GM19025 (cell line): ENCODE results near the gene CYP26C1.

Experiments
- ATAC-seq: cut with Tn5 transposase; IDR thresholded peaks from one replicate; pipeline ENCODE4 v1.9.1; 2021; ENCODE audit warnings: mild to moderate bottlenecking, low read depth, moderate library complexity; ENCODE audit not compliant: unreplicated experiment

Gene CYP26C1, protein sequence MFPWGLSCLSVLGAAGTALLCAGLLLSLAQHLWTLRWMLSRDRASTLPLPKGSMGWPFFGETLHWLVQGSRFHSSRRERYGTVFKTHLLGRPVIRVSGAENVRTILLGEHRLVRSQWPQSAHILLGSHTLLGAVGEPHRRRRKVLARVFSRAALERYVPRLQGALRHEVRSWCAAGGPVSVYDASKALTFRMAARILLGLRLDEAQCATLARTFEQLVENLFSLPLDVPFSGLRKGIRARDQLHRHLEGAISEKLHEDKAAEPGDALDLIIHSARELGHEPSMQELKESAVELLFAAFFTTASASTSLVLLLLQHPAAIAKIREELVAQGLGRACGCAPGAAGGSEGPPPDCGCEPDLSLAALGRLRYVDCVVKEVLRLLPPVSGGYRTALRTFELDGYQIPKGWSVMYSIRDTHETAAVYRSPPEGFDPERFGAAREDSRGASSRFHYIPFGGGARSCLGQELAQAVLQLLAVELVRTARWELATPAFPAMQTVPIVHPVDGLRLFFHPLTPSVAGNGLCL

DNA sequence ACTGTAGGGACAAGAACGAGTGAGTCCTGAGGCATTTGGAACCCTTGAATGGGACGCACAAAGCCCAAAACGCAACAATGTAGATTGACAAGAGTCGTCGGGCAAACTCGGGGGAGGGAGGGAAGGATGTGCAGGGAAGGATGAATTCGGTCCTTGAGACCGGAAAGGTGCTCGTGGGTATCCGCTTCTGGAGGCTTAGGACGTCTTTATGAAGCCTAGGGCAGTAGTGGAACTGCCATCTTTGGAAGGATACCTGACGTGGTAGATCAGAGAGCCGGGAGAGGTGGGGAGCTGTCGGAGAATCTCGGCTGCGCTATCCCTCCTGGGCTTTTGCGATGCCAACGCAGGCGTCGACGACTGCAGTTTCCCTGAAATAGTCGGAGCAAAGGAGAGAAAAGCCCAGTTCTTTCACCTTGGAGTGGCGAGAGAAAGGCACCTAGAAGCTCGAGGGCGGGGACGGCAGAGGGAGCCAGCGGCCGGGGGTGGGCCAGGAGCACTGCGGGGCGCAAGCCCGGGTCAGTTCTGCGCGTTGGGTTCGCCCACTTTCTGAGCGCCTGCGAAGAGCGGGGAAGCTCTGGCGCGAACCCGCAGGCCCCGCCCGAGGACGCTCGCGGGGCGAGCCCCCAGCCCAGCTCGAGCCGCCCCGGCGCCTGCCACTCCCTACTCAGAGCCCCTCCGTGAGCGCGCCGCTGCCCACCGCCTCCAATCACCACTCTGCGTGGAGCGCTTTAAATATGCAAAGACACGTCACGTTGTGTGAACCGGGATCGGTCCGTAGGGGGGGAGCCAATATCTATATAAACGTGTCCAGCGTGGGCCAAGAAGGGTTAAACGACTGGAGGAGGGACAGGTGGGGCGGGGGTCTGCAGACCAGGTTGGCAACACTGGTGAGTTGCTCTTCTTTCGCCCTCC, at the start of gene CYP26C1:
CYP26C1 (plus strand) TSS at position 824 of the 912 bp plus-strand sequence. CDS start 466 bp downstream, outside the sequence.
- no peak for ATAC-seq

- ATAC-seq = no peak
Observed at GRCh38 chr10:93015722-93016121, 44.9 kb upstream of the CYP26C1 start.

GRCh38 chr10:93023013-93023650, 37.5 kb upstream of the CYP26C1 start:
- no peak for ATAC-seq

DNA sequence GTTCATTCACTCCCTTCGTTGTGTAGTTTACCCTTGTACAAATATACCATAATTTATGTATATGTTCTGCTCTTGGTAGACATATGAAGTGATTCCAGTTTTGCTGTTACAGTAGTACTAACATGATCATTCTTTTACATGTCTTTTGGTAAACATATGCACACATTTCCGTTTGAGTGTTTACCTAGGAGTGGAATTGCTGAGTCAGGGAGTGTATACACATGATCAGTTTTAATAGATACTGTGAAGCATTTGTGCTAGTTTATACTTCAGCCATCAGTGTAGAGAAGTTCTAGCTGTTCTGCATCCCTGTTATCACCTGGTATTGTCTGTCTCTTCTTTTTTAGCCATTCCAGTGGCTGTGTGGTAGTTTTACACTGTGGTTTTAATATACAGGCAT, 34.5 kb upstream of the CYP26C1 start:
- ATAC-seq = no peak

DNA sequence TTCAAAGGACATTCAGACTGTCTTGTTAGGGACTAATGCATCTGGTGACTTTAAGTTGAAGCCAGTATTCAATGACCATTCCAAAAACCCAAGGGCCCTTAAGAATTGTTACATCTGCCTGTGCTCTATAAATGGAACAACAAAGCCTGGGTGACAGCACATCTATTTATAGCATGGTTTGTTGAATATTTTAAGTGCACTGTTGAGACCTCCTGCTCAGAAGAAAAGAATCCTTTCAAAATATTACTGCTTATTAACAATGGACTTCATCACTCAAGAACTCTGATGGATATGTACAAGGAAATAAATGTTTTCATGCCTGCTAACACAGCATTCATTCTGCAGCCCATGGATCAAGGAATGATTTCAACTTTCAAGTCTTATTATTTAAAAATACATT, 33.1 kb upstream of the CYP26C1 start:
- no peak for ATAC-seq

DNA sequence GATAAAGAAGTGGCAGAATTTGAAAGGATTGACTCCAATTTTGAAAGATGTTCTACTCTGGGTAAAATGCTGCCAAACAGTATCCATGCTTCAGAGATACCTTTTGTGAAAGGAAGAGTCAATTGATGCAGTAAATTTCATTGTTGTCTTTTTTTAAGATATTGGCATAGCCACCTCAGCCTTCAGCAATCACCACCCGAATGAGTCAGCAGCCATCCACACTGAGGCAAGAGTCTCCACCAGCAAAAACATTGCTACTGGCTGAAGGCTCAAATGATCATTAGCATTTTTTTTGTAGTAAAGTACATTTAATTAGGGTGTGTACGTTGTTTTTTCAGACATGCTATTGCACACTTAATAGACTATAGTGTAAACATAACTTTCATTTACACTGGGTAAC, 31.7 kb upstream of the CYP26C1 start:
- ATAC-seq = no peak

GRCh38 chr10:93030409-93030808, 30.2 kb upstream of the CYP26C1 start:
- ATAC-seq = no peak

DNA sequence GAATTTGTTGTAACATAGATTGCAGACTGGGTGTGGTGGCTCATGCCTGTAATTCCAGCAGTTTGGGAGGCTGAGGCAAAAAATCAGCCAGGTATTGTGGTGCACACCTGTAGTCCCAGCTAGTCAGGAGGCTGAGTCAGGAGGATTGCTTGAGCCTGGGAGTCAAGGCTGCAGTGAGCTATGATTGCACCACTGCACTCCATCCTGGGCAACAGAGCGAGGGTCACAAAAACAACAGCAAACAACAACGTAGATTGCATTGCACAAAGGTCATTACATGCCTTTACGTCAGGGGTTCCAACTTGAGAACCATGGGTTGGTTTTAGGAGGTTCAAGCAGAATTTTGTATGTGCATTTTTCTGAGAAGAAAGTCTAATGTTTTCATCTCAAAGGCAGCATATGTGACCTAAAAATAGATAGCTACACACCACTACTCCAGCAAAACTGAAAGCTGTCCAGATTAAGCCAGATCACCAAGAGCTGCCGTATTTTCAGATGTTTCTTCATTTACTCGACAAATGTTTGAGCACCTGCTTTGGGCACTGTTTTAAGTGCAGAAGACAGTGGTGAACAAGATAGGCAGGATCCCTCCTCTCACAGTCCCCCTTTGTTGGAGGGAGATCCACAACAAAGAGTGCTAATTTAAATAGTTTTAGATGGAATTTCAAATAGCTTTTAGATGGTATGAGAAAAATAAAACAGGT, 28.3 kb upstream of the CYP26C1 start:
- no peak for ATAC-seq

- no peak for ATAC-seq
Observed at GRCh38 chr10:93032809-93033137, 27.8 kb upstream of the CYP26C1 start.

DNA sequence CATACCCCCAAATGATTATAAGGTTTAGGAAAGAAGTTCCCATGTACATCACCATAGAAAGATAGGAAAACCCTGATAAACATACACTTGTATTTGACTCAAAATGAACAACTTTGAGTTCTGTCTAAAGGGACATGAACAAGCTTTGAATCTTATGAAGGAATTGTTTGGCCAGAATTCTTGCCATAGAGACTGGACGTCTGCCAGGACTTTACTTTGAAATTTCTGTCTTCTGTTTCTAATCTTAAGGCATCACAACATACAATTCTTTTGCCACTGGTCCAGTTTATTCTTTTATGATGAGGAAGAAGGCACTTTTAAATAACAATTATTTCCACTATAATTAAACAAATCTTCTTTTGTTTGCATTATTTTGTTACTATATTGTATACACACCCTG, 26.2 kb upstream of the CYP26C1 start:
- ATAC-seq = no peak

DNA sequence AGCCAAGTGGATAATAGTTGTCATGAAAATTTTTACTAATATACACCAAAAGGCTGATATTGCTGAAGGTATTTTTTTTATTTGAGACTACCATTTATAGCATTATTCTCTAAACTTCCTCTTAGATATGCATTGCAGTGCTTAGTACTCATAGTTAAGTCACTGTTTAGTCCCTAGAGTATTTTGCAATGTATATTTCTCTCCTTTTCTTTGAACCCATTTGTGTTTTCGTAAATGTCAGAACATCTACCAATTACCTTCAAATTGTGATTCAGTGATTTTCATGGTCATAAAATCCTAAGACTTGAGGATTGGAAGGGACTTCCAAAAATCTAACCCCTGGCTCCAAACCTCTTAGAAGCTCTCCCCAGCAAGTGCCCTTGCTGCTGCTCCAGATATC, 21.5 kb upstream of the CYP26C1 start:
- no peak for ATAC-seq

- ATAC-seq = no peak
Observed at GRCh38 chr10:93039721-93040120, 20.9 kb upstream of the CYP26C1 start.

GRCh38 chr10:93054486-93054885, 6.1 kb upstream of the CYP26C1 start:
- ATAC-seq = no peak

DNA sequence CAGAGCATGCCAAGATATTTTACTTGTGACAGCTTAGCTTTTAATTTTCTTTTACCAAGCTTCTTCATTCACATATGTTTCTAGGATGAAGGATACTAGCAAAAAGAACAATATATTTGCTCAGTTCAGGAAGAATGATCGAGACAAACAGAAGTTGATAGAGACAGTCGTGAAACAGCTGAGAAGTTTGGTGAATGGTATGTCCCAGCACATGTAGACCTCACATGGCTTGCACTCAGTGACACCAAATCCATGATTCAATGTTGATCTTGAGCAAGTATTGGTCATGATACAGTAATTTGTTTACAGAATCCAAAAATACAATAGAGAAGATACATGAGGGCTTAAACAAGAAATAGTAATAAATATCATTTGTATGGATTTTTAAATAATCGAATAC, 2.5 kb upstream of the CYP26C1 start:
- no peak for ATAC-seq

DNA sequence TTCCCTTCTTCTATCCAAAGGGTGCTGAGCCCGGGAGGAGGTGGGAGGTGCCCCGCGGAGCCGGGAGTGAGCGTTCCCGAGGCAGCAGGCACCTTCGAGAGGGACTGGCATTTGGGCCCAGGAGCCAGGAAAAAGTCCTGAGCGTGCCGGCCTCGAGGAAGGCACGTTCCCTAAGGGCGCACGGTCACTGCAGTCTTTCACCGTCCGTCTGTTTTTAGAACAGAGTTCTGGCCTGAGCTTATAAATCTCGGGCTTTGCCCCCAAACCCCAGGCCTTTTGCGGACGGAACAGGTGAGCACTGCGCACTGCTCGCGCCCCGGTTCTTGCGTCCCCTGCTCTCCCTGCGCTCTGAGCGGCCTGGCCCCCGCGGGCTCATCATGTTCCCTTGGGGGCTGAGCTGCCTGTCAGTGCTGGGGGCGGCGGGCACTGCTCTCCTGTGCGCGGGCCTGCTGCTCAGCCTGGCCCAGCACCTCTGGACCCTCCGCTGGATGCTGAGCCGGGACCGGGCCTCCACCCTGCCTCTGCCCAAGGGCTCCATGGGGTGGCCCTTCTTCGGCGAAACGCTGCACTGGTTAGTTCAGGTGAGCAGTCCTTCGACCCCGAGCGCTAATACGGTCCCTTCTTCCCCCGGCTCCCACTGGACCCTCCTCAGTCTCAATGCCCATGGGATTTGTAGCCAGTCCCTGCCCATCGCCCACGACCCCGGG, 442 bp downstream of the CYP26C1 start:
- no peak for ATAC-seq

DNA sequence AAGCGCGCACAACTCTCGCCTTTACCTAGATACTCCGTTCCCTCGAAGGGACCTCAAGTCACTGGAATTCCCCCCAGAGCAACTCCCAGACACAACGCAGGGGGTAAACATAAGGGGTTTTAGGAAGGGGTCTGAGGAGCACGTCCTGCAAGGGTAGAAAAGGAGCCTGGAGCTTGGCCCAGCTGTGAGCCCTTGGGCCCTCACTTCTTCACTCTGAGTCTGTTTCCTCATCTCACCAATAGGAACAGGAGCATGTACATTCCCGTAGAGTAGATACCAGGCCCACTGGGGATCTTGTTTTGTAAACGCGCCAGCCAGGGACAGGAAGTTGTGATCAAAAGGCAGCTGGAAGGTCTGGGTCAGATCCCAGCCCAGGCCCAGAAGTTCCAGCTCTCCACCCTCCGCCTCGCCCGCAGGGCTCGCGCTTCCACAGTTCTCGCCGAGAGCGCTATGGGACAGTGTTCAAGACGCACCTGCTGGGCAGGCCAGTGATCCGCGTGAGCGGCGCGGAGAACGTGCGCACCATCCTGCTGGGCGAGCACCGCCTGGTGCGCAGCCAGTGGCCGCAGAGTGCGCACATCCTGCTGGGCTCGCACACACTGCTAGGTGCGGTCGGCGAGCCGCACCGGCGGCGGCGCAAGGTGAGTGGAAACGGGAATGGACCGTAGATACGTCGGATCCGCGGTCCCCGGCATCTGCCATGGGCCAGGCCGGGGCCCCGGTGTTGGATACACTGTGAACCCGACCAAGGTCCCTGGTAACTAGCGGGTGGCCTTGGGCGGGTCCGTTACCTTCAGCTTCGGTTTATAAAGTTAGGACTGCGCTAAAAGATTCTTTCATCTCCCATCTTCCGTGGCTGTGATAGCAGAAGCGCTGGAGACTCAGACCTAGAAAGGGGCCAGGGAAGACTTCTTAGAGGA, 1.3 kb downstream of the CYP26C1 start:
- ATAC-seq = no peak

GRCh38 chr10:93062514-93063143, 2.0 kb downstream of the CYP26C1 start:
- no peak for ATAC-seq
